ENCODE results near the gene PRKD2.

GRCh38 chr19:46697204-46697960, 19.5 kb downstream of the PRKD2 start:
- TF ChIP-seq CTCF (IDR thresholded peaks at IDR 0.05) (no peak), EP300 (IDR thresholded peaks at IDR 0.05) (no peak), POLR2AphosphoS5 (IDR thresholded peaks at IDR 0.05) (peak in 1 of 3 donors; percentile 57)
